ENCODE measurements around the gene EIF5A2. TPM values are rescaled to one million over a fixed set of nuclear protein-coding genes. Genes with fewer than 3 reads are reported as not detected.

EIF5A2 gene
- total RNA-seq, result 10 to 100 TPM in 3 of 4 donors, 1 to 10 TPM in 1; 9.6 to 15.1 (median 11.2) TPM

- peak; percentile 97 for ATAC-seq
- peak within 1 kb of the TSS; percentile 62 to 84 for H3K4me3 ChIP-seq
- 0 to 35% methylated on average over 1 to 18 of the region's 73 CpGs for WGBS, 2 donors (ENCODE audit: low coverage in 1 of 2)
- no peaks in the 10 kb centered on the region for H3K27me3 ChIP-seq
- peaks cover 0 to 25% (median 4%) of the 10 kb centered on the region in 3 donors for H3K4me1 ChIP-seq
- H3K9me3 ChIP-seq, result peaks cover 0 to 26% (median 0%) of the 10 kb centered on the region in 3 donors
- TF ChIP-seq EP300 (IDR thresholded peaks at IDR 0.05) (no peak), CTCF (IDR thresholded peaks at IDR 0.05) (peak in 1 of 4 experiments; percentile 12), POLR2A (IDR thresholded peaks at IDR 0.05) (peak; percentile 24 to 41), POLR2AphosphoS5 (IDR thresholded peaks at IDR 0.05) (peak; percentile 65)
- H3K36me3 ChIP-seq, result no peaks in the 10 kb centered on the region
- H3K27ac ChIP-seq, result peak within 1 kb of the TSS; percentile 19 to 84 (median 71)
Measured at GRCh38 chr3:170908235-170909116, at the start of gene EIF5A2. EIF5A2 (minus strand) TSS chr3:170908637; CDS start chr3:170907806, 831 bp downstream.

GRCh38 chr3:170956647-170957046, 48.2 kb upstream of the EIF5A2 start:
- H3K27ac ChIP-seq, result no peak overlapping the region
- no peaks in the 10 kb centered on the region for H3K36me3 ChIP-seq
- H3K4me3 ChIP-seq, result no peak overlapping the region
- H3K4me1 ChIP-seq, result no peaks in the 10 kb centered on the region
- H3K27me3 ChIP-seq, result no peaks in the 10 kb centered on the region
- TF ChIP-seq POLR2A (IDR thresholded peaks at IDR 0.05) (no peak), CTCF (IDR thresholded peaks at IDR 0.05) (no peak), EP300 (IDR thresholded peaks at IDR 0.05) (no peak), POLR2AphosphoS5 (IDR thresholded peaks at IDR 0.05) (no peak)
- no peak for ATAC-seq
- H3K9me3 ChIP-seq, result no peaks in the 10 kb centered on the region

DNA sequence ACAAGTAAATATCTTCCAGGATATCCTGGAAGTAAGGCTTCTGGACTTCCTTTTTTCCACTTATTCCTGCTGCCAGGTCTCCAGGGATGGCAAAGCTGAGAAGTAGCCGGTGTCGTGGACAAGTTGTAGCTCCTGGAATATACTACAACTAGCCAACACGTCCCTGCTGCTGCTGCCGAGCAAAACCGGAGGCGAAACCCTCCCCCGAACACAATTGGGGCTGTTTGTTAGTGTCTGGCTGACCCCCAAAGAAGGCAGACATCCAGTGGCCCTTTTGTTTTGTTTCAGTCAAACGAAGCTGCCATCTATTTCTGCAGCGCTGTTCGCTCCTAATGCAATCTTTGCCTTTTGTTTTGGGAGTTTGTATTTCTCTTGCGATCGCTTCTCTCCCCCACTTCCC, 45.3 kb upstream of the EIF5A2 start:
- ATAC-seq, result no peak
- no peaks in the 10 kb centered on the region for H3K4me1 ChIP-seq
- 59 to 68% methylated on average over 5 to 6 of the region's 12 CpGs for WGBS, 2 donors (ENCODE audit: low coverage in 1 of 2)
- no peaks in the 10 kb centered on the region for H3K27me3 ChIP-seq
- no peak overlapping the region for H3K27ac ChIP-seq
- TF ChIP-seq CTCF (IDR thresholded peaks at IDR 0.05) (no peak), POLR2AphosphoS5 (IDR thresholded peaks at IDR 0.05) (no peak), EP300 (IDR thresholded peaks at IDR 0.05) (no peak), POLR2A (IDR thresholded peaks at IDR 0.05) (no peak)
- H3K4me3 ChIP-seq, result no peak overlapping the region
- H3K36me3 ChIP-seq, result no peaks in the 10 kb centered on the region
- no peaks in the 10 kb centered on the region for H3K9me3 ChIP-seq

- Histone ChIP-seq H3K27me3 (no peaks in the 10 kb centered on the region), H3K36me3 (no peaks in the 10 kb centered on the region), H3K9me3 (no peaks in the 10 kb centered on the region), H3K4me1 (no peaks in the 10 kb centered on the region), H3K4me3 (no peak overlapping the region), H3K27ac (no peak overlapping the region)
- ATAC-seq, result no peak
- 72 to 81% methylated on average over 7 of the region's 13 CpGs for whole genome bisulfite sequencing, 2 donors (ENCODE audit: low coverage in 1 of 2)
- TF ChIP-seq EP300 (IDR thresholded peaks at IDR 0.05), result no peak
- TF ChIP-seq POLR2A (IDR thresholded peaks at IDR 0.05), result no peak
- no peak for TF ChIP-seq POLR2AphosphoS5 (IDR thresholded peaks at IDR 0.05)
- TF ChIP-seq CTCF (IDR thresholded peaks at IDR 0.05), result no peak
Measured at GRCh38 chr3:170953229-170953628, 44.8 kb upstream of the EIF5A2 start.

DNA sequence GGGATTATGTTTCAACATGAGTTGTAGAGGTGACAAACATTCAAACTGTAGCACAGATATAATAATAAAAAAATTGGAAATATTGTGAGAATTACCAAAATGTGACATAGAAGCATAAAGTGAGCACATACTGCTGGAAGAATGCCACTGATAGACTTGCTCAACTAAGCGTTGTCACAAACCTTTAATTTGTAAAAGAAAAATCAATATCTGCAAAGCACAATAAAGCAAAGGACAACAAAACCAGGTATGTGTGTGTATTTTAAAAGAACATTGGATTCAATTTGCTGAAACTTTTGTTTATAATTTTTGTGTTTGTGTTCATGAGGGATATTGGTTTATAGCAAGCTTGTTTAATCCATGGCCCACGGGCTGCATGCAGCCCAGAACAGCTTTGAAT, 40.8 kb upstream of the EIF5A2 start:
- H3K4me3 ChIP-seq, result no peak overlapping the region
- ATAC-seq, result no peak
- TF ChIP-seq POLR2A (IDR thresholded peaks at IDR 0.05), result no peak
- no peak for TF ChIP-seq CTCF (IDR thresholded peaks at IDR 0.05)
- no peak for TF ChIP-seq EP300 (IDR thresholded peaks at IDR 0.05)
- no peak for TF ChIP-seq POLR2AphosphoS5 (IDR thresholded peaks at IDR 0.05)
- no peaks in the 10 kb centered on the region for H3K36me3 ChIP-seq
- no peak overlapping the region for H3K27ac ChIP-seq
- H3K9me3 ChIP-seq, result peaks cover 0 to 7% (median 0%) of the 10 kb centered on the region in 3 donors
- WGBS, 2 donors (ENCODE audit: low coverage in 1 of 2), result 58 to 79% methylated on average over 2 of the region's 2 CpGs
- no peaks in the 10 kb centered on the region for H3K27me3 ChIP-seq
- H3K4me1 ChIP-seq, result no peaks in the 10 kb centered on the region
